H9 (cell line): Measurements from ENCODE around the gene GCHFR. TPM values are rescaled to one million over a fixed set of nuclear protein-coding genes. Genes with fewer than 3 reads are reported as not detected.

Experiments used
- DNase-seq: peaks from one replicate; pipeline ENCODE4 v3.0.0-alpha.2; 2017
- H2AFZ ChIP-seq: one replicate; pipeline ENCODE4 v1.6.1; 2013; ENCODE audit warnings: mild to moderate bottlenecking, low read length, control low read depth, moderate library complexity
- H2AK5ac ChIP-seq: 2 replicates; pipeline ENCODE4 v1.6.1; 2013; ENCODE audit warnings: low read length, control low read depth, mixed read lengths; ENCODE audit not compliant: insufficient read length
- H2BK120ac ChIP-seq: one replicate; pipeline ENCODE4 v1.6.1; 2013; ENCODE audit warnings: low read depth, mild to moderate bottlenecking, low read length, control low read depth, inconsistent platforms; ENCODE audit not compliant: poor library complexity, severe bottlenecking
- H2BK12ac ChIP-seq: 2 replicates; pipeline ENCODE4 v1.6.1; 2013; ENCODE audit warnings: low read length, control low read depth, mixed read lengths, low read depth; ENCODE audit not compliant: insufficient read length
- H2BK15ac ChIP-seq: 2 replicates; pipeline ENCODE4 v1.6.1; 2013; ENCODE audit warnings: low read depth, low read length, control low read depth
- H2BK20ac ChIP-seq: one replicate; pipeline ENCODE4 v1.6.1; 2013; ENCODE audit warnings: low read depth, mild to moderate bottlenecking, low read length, control low read depth, inconsistent platforms; ENCODE audit not compliant: poor library complexity, severe bottlenecking
- H2BK5ac ChIP-seq: 2 replicates; pipeline ENCODE4 v1.6.1; 2013; ENCODE audit warnings: low read length, control low read depth, mixed read lengths; ENCODE audit not compliant: insufficient read length
- H3K14ac ChIP-seq: 2 replicates; pipeline ENCODE4 v1.6.1; 2013; ENCODE audit warnings: low read length, control low read depth; ENCODE audit not compliant: insufficient read depth
- H3K18ac ChIP-seq: 2 replicates; pipeline ENCODE4 v1.6.1; 2013; ENCODE audit warnings: low read depth, mild to moderate bottlenecking, mixed read lengths, low read length, control low read depth; ENCODE audit not compliant: insufficient read length
- H3K23ac ChIP-seq: 2 replicates; pipeline ENCODE4 v1.6.1; 2013; ENCODE audit warnings: low read length, control low read depth, mixed read lengths, low read depth; ENCODE audit not compliant: insufficient read length
- H3K23me2 ChIP-seq: 2 replicates; pipeline ENCODE4 v1.6.1; 2013; ENCODE audit warnings: low read depth, mild to moderate bottlenecking, mixed read lengths, low read length, control low read depth; ENCODE audit not compliant: insufficient read length, poor library complexity, severe bottlenecking
- H3K27ac ChIP-seq: 2 replicates; pipeline ENCODE4 v1.5.1; 2013; ENCODE audit warnings: low read length, control low read depth, mixed read lengths, low read depth; ENCODE audit not compliant: insufficient read length
- H3K27me3 ChIP-seq: 2 replicates; pipeline ENCODE4 v1.6.1; 2013; ENCODE audit warnings: low read length, control low read depth, inconsistent platforms; ENCODE audit not compliant: insufficient read depth
- H3K4ac ChIP-seq: 2 replicates; pipeline ENCODE4 v1.6.1; 2013; ENCODE audit warnings: low read depth, mild to moderate bottlenecking, control low read depth, inconsistent platforms, low read length, moderate library complexity
- H3K4me1 ChIP-seq: 2 replicates; pipeline ENCODE4 v1.6.1; 2013; ENCODE audit warnings: low read length, control low read depth, inconsistent platforms; ENCODE audit not compliant: insufficient read depth
- H3K4me2 ChIP-seq: 2 replicates; pipeline ENCODE4 v1.6.1; 2013; ENCODE audit warnings: low read length, control low read depth, mixed read lengths; ENCODE audit not compliant: insufficient read length, insufficient read depth
- H3K56ac ChIP-seq: 2 replicates; pipeline ENCODE4 v1.6.1; 2013; ENCODE audit warnings: low read depth, mild to moderate bottlenecking, mixed read lengths, low read length, control low read depth; ENCODE audit not compliant: insufficient read length
- H3K79me1 ChIP-seq: 2 replicates; pipeline ENCODE4 v1.6.1; 2013; ENCODE audit warnings: low read depth, mild to moderate bottlenecking, moderate library complexity, low read length, control low read depth, inconsistent platforms; ENCODE audit not compliant: insufficient read depth, poor library complexity, severe bottlenecking
- H3K79me2 ChIP-seq: 2 replicates; pipeline ENCODE4 v1.6.1; 2013; ENCODE audit warnings: low read length, control low read depth, inconsistent platforms; ENCODE audit not compliant: insufficient read depth
- H3K9ac ChIP-seq: 2 replicates; pipeline ENCODE4 v1.6.1; 2013; ENCODE audit warnings: low read length, control low read depth, mixed read lengths; ENCODE audit not compliant: insufficient read length; ENCODE audit errors: extremely low read depth
- H3K9me3 ChIP-seq: one replicate; pipeline ENCODE4 v1.6.1; 2013; ENCODE audit warnings: low read depth, low read length, inconsistent platforms; ENCODE audit not compliant: control insufficient read depth
- H3T11ph ChIP-seq: one replicate; pipeline ENCODE4 v1.6.1; 2013; ENCODE audit warnings: mild to moderate bottlenecking, low read length, control low read depth, inconsistent platforms
- H4K20me1 ChIP-seq: one replicate; pipeline ENCODE4 v1.6.1; 2013; ENCODE audit not compliant: control insufficient read depth, insufficient read length, insufficient read depth
- H4K5ac ChIP-seq: 2 replicates; pipeline ENCODE4 v1.6.1; 2013; ENCODE audit warnings: low read depth, mild to moderate bottlenecking, mixed read lengths, low read length, control low read depth; ENCODE audit not compliant: insufficient read length
- H4K8ac ChIP-seq: replicated peaks from 2 replicates; pipeline ENCODE4 v1.6.1; 2013; ENCODE audit warnings: low read length, control low read depth, mixed read lengths, low read depth; ENCODE audit not compliant: insufficient read length
- H4K91ac ChIP-seq: 2 replicates; pipeline ENCODE4 v1.6.1; 2013; ENCODE audit warnings: low read depth, mild to moderate bottlenecking, moderate library complexity, mixed read lengths, low read length, control low read depth; ENCODE audit not compliant: insufficient read length
- H3K27ac Mint-ChIP-seq, 3 experiments: 2 replicates in 2 of 3; 3 replicates in 1 of 3; pipeline ENCODE4 v1.8.0; 2020 to 2021; ENCODE audit warnings: mixed read lengths in 3 of 3, mild to moderate bottlenecking in 1 of 3, moderate library complexity in 1 of 3
- H3K27me3 Mint-ChIP-seq: 2 replicates; pipeline ENCODE4 v1.8.0; 2021; ENCODE audit warnings: low read depth, mild to moderate bottlenecking, moderate library complexity, mixed read lengths
- H3K36me3 Mint-ChIP-seq, 3 experiments: 2 replicates in 2 of 3; 3 replicates in 1 of 3; pipeline ENCODE4 v1.8.0; 2020 to 2021; ENCODE audit warnings: low read depth in 3 of 3, mixed read lengths in 3 of 3; ENCODE audit not compliant: insufficient read depth in 1 of 3
- H3K4me1 Mint-ChIP-seq, 2 experiments: 2 replicates each; pipeline ENCODE4 v1.8.0; 2020; ENCODE audit warnings: mixed read lengths in 2 of 2
- H3K4me3 Mint-ChIP-seq, 2 experiments: 2 replicates in 1 of 2; 3 replicates in 1 of 2; pipeline ENCODE4 v1.8.0; 2020 to 2021; ENCODE audit warnings: mild to moderate bottlenecking in 2 of 2, mixed read lengths in 2 of 2, moderate library complexity in 1 of 2
- H3K9me3 Mint-ChIP-seq, 2 experiments: 2 replicates in 1 of 2; 3 replicates in 1 of 2; pipeline ENCODE4 v1.8.0; 2020; ENCODE audit warnings: mild to moderate bottlenecking in 2 of 2, mixed read lengths in 2 of 2, moderate library complexity in 1 of 2
- CTCF ChIP-seq: fragments of 200-600 bp; sonication (generic); conservative IDR thresholded peaks from 3 replicates; pipeline ENCODE4 v1.8.0; 2021; ENCODE audit warnings: antibody characterized with exemption, mild to moderate bottlenecking
- WGBS: extraction: QIAGEN DNeasy Blood & Tissue Kit; methylation state at CpG from one replicate; pipeline ENCODE4 v1.1.7; 2013; ENCODE audit warnings: missing lambda C conversion rate, low lambda C conversion rate, mixed read lengths; ENCODE audit not compliant: insufficient read length; ENCODE audit errors: extremely low coverage; 5-methylcytosine and 5-hydroxymethylcytosine counted together
- total RNA-seq: library from RNA; stranded (reverse); gene quantifications from 2 replicates; pipeline ENCODE4 v1.2.1, GENCODE V29; 2021

GCHFR gene
- total RNA-seq, 1 experiment from 2014 or later: 37.0 TPM

DNA sequence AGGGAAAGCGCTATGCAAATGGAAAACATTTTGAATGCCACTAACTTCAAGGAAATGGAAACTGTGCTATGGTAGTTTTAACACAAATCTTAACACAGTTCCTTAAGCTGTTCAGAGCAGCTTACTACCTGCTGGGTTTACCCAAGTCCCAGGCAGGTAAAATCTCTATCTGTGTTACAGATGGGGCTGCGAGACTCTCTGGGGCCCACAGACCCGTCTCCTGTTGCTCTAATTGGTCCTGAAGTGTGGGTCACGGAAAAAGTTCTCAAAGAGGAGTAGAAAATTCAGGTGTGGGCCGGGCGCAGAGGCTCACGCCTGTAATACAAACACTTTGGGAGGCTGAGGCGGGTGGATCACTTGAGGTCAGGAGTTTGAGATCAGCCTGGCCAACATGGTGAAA, 26.1 kb downstream of the GCHFR start:
- Histone ChIP-seq H2BK15ac (no peak overlapping the region), H2AK5ac (no peak overlapping the region), H3T11ph (no peak overlapping the region), H3K9me3 (no peaks in the 10 kb centered on the region), H3K27me3 (no peaks in the 10 kb centered on the region), H2BK12ac (no peak overlapping the region), H2BK5ac (no peak overlapping the region), H3K4me1 (peaks cover 9% of the 10 kb centered on the region; the same call in 1 of the 2 replicates), H4K20me1 (no peaks in the 10 kb centered on the region), H3K4me2 (no peak overlapping the region), H3K79me2 (no peaks in the 10 kb centered on the region), H3K9ac (no peak overlapping the region), H4K91ac (no peak overlapping the region), H2BK120ac (no peak overlapping the region), H4K5ac (no peak overlapping the region), H3K79me1 (peaks cover 4% of the 10 kb centered on the region), H3K4ac (no peak overlapping the region), H2BK20ac (no peak overlapping the region), H3K56ac (no peak overlapping the region), H3K23me2 (no peaks in the 10 kb centered on the region), H3K23ac (no peak overlapping the region), H4K8ac (no peak overlapping the region), H3K27ac (no peak overlapping the region), H3K14ac (no peak overlapping the region), H3K18ac (no peak overlapping the region), H2AFZ (no peak overlapping the region)
- H3K36me3 Mint-ChIP-seq: peaks cover 6 to 14% (median 13%) of the 10 kb centered on the region in 3 experiments; a peak in 5 of 7 replicates
- H3K27ac Mint-ChIP-seq: no peak overlapping the region
- no peaks in the 10 kb centered on the region for H3K27me3 Mint-ChIP-seq
- DNase-seq: no peak
- WGBS: no CpG with 5 or more reads among the region's 8 CpGs
- H3K9me3 Mint-ChIP-seq: no peaks in the 10 kb centered on the region
- TF ChIP-seq CTCF: no peak
- no peak overlapping the region for H3K4me3 Mint-ChIP-seq
- peaks cover 44 to 45% of the 10 kb centered on the region in 2 experiments for H3K4me1 Mint-ChIP-seq
